GM19324 (cell line): Measurements from ENCODE around the gene PPME1.

Experiments
- ATAC-seq: cut with Tn5 transposase; IDR thresholded peaks from one replicate; pipeline ENCODE4 v1.9.1; 2021; ENCODE audit warnings: mild to moderate bottlenecking, moderate library complexity; ENCODE audit not compliant: unreplicated experiment, low FRiP score

PPME1 gene

DNA sequence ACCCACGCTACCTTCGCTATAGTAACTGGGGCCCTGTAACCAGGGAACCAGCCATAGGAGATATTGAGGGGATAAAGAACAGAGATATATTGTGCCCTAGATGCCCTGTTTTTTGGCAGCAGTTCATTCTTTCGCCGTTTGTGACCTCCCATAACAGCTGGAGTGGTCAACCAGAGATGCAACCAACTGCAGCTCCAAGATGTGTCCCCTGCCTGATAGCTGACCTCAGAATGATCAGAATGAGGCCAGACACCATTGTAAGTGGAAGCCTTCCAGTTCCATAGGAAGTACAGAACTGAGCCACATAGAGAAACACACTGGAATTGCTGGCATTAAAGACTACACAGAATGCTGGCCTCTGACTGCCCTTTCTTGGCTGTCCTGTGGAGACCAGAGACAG lies 101.2 kb downstream of the PPME1 start:
- no peak for ATAC-seq

DNA sequence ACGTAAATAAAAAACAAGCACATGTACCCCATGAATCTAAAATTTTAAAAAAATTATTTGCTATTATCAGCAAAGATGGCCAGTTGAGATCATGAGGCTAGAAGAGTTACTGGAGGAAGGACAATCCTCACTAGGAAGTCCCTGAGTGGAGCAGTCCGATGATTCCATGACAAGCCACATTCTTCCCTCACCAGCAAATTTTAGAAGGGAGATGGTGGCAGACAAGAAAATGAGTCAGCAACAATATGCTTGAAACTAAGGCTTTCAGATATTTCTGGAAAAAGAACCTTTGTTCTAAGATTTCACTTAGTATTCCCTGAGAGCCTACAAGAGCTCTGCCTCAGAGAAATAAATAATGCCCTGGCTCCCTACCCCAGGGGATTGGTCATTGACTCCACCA lies 105.5 kb downstream of the PPME1 start:
- no peak for ATAC-seq

DNA sequence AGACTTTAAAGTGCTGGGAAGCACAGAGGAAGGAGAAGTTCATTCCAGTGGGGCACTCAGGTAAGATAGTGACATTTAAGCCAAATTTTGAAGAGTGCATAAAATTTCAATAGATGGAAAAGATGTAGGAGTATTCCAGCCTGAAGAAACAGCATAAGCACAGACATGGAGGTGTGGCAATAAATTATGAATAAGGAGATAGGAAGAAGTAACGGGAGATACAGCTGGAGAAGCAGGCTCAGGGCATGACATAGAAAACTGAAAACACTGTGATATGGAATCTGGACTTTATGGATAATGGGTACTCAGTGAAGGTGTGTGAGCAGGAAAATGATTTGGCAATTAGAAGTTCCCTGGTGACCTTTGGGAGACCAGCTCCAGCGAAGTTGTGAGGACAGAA lies 107.0 kb downstream of the PPME1 start:
- ATAC-seq: no peak

DNA sequence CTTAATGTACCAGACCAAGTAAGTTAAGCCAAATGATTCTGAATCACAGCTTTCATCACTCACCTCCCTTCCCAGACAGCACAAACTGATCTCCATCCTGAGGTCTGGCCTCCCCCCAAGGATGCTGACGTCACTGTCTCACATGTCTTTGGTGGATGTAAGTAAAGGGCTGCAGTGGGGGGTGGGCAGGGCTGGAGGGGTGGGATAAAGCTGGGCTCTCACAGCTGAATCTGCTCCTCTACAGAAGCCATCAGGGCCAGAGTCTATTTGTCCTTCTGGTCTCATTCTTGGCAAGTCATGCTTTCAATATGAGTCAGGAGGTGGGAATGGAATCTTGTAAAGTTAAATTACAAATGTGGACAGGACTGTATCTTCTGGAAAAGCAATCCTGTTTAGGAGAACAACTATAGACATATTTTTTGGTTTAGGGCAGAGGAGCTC lies 107.7 kb downstream of the PPME1 start:
- ATAC-seq: no peak

DNA sequence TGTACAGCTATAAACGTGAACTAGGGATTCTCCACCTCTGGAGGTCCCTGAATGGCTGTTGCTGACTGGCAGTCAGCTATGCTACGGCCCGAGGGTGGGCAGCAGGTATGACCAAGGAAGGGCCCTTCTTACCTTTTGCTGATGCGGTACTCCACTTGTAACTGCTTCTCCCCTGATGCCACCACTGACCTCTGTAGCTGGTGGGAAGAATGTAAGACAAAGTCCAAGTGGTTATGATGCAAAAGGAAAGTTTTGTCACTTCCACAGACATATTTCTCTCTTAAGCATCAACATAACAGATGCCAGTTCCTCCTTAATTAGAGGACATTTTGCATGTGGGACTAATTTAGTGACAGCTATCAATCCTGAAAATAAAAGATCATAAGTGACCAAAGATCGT lies 108.2 kb downstream of the PPME1 start:
- ATAC-seq: no peak

DNA sequence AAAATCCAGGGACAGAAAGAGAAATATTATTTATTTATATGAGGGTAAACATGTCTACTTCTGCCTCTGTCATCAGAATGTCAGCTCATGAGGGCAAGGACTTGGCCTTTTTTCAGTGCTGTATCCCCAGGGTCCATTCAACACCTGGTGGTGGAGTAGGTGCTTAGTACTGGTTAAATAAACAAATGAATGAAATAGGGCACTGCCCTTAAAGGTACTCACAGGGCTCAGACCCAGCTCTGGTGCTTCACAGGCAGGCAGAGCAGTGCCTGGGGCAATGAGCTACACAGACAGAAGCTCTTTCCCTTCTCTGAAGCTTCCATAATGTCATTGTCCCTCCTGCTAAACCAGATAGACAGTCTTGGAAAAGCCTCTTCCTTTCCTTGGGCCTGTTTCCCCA lies 109.4 kb downstream of the PPME1 start:
- ATAC-seq: no peak

DNA sequence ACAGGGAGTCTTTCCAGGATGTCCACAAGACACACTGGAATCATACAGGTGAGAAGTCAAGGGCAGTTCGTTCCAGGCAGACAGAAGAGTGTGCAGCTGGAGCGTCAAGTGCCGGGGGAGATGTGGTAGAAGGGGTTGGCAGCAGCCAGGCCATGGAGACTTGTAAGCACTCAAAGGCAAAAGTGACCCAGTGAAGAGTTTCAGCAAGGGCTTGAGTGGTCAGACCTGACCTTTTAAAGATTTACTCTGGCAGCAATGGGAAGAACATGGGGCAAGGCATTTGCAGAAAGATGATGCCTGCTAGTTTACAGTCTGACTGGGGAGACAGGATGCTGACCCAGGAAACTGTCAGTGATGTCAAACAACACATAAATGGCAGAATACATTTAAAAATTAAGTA lies 111.3 kb downstream of the PPME1 start:
- ATAC-seq: no peak

DNA sequence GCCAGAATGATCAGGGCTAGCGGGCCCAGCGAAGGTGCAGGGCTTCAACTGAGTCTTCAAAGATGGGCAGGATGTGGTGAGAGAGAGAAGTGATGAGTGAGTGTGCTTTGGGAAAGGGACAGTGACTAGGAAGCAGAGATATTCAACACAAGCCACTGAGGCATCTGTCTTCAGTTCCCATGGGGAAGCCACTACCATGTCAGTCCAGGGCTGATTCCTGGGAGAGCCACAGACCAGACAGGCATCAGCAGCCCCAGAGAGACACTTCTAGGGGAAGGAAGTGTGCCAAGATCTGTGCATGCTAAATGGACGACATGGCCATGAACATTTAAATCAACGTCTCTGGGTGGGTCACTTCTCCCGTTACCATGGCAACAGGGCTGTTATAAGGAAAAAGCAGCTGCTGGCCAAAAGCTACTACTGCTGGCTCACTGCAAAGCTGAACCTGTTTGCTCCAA lies 111.9 kb downstream of the PPME1 start:
- no peak for ATAC-seq

DNA sequence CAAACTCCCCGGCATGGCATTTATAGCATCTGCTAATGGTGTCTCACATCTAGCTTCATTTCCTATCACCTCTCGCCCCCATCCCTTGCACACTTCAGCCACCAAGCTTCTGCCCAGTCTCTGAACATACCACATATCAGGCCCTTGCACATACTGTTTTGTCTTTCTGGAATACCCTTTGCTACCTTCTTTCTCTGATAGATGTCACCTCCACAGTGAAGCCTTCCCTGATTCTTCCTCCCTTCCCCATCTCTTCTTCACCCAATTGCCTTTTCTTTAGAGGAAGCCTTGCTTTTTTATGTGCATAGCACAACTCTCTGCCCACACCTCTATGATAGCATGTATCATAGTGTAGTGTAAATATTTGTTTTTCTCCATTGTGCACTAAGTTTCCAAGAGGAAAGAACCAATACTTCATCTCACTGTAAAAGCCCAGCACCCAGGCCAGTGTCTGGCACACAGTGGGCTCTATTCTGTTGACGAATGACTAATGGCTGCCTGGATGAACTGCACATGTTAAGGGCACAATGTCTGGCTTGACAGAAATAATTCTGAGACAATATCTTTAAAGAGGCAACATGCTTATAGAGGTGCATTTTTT lies 112.6 kb downstream of the PPME1 start:
- no peak for ATAC-seq

DNA sequence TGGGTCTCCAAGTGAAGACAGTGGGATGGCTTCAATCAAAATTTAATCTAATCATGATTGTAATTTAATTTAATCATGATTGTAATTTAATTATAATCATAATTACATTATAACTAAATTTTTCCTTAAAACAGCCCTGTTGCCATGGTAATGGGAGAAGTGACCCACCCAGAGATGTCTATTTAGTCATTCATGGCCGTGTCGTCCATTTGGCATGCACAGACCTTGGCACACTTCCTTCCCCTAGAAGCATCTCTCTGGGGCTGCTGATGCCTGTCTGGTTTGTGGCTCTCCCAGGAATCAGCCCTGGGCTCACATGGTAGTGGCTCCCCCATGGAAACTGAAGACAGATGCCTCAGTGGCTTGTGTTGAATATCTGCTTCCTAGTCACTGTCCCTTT lies 113.4 kb downstream of the PPME1 start:
- ATAC-seq: no peak

DNA sequence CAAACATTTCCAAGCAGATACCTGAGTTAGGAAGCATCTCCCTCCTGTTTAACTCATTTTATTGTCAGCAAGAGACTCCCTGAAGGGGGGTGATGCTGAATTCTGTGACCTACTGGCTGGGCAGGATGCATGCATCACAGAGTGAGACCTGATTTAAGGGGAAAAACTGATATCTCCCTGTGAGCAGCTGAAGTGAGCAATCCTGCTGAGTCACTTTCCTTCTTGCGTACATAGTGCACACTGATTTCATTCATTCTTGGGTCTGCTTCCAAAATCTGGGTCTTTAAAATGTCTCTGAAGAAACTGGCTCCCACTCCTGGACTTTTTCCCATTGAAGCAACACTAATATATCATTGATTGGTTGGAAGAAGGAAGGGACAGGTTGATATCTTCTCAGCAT lies 117.1 kb downstream of the PPME1 start:
- no peak for ATAC-seq

DNA sequence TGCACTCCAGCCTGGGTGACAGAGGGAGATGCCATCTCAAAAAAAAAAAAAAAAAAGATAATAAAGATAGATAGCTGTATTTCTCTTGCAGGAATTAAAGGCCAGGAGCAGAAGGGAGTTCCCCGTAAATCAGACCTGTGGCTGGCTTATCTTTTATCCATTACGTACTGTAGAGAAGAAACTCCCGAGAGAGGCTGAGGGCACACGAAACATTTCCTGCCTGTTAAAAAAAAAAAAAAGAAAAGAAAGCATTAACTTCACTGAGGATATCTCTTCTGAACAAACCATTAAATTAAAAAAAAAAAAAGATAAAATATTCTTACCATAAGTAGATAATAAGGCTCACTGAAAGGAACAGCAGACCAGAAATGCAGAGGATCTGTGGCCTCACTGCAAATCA lies 117.8 kb downstream of the PPME1 start:
- ATAC-seq: no peak

DNA sequence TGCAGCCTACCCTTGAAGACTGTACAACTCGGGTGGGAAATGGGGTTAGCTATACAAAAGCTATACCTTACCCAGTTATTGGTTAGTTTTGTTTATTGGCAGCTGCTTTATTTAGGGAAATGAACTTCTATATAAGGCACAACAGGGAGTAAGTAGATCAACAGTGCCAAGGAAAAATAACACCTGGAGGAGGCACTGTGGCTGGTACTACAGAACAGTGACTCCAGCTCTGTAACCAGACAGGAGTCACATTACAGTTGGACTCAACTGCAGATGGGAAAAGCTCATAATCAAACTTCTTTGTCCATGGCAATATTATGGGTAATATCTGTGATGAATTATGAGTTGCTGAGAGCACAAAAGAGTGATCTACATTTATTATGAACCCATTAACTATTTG lies 126.4 kb downstream of the PPME1 start:
- no peak for ATAC-seq

DNA sequence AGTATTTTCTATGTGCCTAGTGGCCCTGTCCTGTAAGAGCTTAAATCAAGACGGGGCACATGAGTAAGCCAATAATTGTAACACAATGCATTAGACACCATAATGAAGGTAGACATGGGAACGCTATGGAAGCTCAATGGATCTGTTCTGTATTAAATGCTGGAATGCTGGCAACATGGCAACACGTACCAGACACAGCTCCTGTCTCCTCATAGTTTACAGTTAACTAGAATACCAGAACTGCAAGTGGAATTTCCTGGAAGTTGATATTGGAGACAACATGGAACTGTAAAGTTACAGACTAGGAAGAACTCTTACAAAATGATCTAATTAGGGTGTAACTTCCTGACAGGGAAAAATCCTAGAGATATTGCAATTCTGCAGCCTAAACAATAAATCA lies 127.9 kb downstream of the PPME1 start:
- no peak for ATAC-seq
